NCI-H345 treated with DMSO at 0.1 percent for 48 hours (cell line): ENCODE data around the gene SP2.

Source experiments
- DNase-seq: peaks from one replicate; lab custom pipeline; 2025; ENCODE audit not compliant: unreplicated experiment; lab: John Stamatoyannopoulos, UW

Gene SP2

GRCh38 chr17:47869114-47869513 lies 26.9 kb upstream of the SP2 start:
- no peak for DNase-seq

GRCh38 chr17:47870056-47870455 lies 26.0 kb upstream of the SP2 start:
- no peak for DNase-seq

DNA sequence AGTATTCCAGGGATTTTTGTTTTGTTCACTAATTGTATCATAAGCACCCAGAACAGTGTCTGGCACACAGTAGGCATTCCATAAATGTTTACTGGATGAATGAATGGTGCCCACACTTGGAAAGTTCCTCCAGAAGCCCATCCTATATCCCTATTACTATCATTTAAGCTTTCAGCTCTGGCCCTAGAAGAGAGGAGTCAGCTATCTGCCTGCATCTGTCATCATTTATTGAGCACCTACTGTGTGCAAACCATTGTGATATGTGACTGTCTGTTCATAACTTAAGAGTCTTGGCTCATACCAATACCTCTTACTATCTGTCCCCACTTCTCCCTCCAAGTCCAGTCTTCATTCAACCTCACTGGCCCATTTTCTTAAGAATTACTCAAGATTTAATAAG lies 25.0 kb upstream of the SP2 start:
- no peak for DNase-seq

DNA sequence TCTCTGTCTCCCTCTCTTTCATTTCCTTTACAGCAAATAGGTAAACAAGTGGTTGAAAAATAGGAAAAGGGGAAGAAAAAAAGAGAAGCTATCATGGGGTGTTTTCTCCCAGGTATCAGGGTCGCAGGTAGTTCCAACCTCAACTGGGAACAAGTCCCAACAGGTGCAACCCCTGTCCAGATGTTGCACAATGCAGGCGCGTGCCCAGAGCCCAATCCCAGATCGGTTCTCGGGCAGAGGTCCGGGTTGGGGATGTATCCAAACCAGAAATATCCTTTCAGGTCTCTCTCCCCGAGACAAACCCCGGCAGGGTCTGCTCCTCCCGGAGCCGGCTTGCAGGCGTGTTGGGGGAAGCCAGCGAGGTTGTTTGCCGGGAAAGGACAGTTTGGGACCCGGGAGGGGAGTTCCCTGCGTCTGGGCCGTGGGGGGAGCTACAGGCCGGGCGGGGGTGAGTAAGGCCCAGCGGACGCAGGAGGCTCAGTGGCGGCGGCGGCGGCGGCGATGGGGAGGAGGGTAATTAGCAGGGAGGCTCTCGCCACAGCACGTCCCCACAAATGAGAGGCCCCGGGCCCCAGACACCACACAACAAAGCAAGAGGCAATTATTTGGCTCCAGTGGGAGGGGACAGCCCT lies 23.9 kb upstream of the SP2 start:
- DNase-seq: no peak

DNA sequence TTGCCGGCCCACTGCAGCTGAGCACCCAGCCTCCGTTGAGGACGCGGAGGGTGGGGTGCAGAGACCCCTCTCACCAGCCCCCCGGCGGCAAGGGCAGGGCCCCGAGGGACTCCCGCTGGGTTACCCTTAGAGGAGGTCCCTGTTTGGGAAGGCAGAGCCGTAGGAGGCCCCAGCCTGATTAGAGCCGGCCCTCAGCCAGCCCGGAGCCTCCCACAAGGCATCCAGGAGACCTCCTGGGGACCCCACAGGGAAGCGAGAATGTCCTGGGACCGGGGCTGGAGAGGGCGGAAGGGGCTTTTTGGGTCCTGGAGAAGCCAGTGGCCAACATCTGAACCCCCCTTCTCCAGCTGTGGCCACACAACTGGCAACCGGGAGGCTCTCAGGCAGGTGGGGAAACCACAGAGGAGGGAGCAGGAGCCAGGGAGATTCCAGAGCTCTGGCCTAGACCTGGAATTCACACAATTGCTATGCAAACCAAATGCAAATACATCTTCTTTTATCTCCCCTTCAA lies 23.3 kb upstream of the SP2 start:
- DNase-seq: no peak

- no peak for DNase-seq
These were observed 22.6 kb upstream of the SP2 start for GRCh38 chr17:47873200-47874090.

- no peak for DNase-seq
These were observed 20.7 kb upstream of the SP2 start for GRCh38 chr17:47875011-47875985.

DNA sequence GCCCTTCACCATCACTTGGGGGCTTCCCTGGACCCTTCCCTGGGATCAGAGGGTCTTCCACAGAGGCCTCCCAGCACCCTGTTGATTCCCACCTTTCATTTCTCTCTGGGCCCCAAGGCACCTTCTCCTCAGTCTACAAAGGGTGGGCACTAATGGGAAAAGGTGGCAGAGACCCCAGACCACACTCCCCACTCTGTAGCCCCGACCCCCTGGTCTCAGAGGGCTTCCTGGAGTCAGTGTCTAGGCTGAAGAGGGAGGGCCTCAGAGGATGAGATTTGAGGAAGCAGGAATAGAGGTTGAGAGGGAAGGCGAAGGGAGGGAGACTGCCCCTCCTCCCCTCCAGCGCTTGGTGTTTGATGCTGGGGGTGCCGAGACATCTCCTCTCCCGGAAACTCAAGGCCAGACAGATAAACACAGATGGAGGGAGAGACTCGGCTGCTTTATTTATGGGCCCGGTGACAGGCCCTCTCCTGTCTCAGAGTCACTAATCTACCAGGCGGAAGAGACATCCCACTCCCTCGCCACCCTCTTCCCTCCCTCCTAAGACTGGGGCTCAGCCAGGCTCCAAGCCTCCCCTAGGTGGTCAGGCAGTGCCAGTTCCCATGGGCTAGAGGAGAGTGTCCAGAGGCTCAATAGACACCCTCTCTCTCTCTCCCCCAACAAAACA lies 18.5 kb upstream of the SP2 start:
- no peak for DNase-seq

DNA sequence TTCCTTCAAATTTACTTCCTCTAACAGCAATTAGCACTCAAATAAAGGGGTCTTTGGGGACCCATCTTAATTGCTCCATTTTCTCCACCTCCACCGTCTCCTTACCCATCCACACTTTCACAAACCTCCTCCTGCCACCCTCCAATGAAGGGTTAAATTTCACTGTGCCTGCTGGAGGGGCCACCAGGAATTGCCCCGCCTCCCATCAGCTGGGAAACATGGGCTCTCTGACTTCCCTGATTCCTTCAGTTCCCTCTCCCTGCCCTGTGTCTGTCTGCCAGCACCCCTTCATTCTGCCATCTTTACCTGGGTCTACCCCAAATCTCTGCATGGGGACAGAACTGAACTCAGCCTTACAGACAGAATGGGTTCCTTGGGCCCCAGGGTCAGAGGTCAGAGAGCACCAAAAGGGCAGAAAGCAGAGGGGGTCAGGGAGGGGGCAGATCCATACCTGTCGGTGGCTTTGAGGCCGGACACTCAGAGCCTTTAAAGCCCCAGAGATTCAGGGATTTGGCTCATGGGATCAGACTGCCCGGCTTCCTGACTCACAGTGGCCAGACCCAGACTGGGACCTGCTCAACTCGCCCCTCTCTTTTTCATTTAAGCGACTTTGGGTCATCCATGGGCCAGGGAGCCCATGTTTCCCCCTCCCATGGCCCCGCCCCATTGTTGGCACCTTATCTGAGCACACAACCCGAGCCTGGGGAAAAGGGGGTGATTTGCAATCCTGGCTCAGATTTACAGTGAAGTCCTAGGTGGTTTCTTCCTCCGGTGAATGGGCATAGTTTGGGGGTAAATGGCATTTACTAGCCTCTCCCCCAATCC lies 17.6 kb upstream of the SP2 start:
- DNase-seq: no peak

DNA sequence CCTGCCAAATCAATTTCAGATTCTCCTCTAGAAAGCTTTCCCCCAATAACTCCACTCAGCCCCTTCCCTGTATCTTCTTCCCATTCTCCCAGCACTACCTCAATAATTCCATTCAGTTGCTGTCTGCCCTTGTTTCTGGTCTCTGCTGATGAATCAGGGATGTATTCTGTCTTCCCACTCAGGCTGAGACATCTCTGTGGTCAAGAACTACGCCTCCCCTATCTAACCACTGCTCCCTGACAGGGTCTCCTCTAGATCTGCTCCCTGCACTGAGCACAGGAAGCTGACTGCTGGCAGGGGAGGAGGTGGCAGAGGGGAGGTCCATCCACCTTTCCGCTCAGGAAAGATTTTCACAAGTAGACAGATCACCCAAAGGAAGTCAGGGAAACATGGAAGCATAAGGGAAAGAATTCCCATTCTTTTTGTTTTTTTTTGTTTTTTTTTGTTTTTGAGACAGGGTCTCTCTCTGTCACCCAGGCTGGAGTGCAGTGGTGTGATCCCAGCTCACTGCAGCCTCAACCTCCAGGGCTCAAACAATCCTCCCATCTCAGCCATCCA lies 16.9 kb upstream of the SP2 start:
- no peak for DNase-seq

DNA sequence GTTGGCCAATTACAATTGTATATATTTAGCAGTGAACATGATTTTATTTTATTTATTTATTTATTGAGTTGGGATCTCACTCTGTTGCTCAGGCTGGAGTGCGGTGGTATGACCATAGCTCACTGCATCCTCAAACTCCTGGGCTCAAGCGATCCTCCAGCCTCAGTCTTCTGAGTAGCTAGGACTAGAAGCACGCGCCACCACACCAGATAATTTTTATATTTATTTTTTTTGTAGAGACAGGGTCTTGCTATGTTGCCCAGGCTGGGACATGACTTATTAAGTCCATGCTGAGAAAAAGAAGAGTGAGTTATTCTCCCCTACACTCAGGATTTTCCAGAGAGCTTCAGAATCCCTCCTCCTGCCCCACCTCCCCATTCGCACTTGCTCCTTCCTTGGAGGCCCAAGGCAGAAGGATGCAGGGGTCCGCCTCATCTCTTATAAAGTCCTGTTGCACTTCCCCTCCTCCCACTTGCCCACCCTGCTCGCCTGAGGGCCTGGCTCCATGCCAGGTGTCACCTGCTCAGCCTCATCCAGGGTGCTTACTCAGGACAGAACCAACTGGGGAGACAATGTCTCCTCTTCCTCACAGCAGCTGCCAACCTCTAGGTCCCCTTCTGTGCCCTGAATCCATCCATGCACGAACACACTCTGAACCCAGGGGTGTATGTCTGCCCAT lies 16.1 kb upstream of the SP2 start:
- DNase-seq: no peak

DNA sequence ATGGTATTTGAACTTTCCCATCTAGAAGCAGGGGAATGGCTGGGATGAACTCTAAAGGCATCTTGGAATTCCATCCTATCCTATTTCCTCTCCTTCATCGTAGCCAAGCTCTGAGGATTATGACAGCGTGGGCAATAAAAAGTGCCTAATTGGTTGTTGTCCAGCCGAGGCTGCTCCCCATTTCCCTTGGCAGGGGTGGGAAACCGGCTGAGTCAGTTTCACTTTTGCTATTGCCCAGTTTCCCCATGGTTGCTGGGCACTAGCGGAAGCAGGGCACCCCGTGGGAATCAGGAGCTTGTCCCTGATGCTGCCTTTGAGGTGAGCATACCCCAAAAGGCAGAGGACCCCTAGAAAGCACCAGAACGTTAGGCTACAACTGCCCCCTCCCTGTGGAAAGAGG lies 13.8 kb upstream of the SP2 start:
- no peak for DNase-seq

GRCh38 chr17:47882695-47883588 lies 13.1 kb upstream of the SP2 start:
- no peak for DNase-seq

DNA sequence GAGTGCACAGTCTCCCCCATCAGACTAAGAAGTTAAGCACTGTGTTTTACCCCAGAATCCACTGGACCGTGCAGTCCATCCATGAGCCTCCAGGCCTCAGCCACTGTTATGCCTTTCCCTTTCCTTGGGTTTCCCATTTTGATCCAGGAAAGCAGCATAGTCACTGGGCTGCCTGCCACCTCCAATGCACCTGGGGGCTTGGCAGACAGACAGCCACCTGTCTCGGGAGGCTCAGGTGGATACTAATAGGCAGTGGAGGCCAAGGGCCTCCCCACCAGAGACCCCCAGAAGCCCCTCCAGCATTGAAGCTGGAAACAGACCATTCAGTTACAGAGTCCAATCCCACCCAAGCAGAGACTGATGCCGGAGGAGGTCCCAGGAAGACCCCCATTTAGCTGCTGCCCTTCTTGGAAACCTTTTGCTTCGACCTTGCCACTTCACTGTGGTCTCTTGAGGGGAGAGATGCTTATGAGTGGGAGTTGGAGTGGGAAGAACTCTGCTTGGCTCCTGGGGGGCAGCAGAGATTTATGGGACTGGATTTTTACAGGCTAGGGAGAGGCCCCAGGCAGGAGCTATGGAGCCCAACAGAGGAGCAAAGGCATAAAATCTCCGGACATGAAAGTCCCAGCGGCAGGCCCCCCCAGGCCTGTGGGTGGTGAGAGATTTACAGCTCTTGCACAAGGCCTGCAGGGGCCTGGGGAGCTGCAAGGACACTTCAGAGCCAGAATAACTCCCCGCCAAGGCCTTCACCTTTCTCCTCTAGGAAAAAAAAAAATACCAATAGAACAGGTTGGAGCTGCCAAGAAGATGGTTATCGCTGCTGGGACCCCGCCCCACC lies 12.2 kb upstream of the SP2 start:
- no peak for DNase-seq

- DNase-seq: no peak
These were observed 11.7 kb upstream of the SP2 start for GRCh38 chr17:47884427-47884740.

DNA sequence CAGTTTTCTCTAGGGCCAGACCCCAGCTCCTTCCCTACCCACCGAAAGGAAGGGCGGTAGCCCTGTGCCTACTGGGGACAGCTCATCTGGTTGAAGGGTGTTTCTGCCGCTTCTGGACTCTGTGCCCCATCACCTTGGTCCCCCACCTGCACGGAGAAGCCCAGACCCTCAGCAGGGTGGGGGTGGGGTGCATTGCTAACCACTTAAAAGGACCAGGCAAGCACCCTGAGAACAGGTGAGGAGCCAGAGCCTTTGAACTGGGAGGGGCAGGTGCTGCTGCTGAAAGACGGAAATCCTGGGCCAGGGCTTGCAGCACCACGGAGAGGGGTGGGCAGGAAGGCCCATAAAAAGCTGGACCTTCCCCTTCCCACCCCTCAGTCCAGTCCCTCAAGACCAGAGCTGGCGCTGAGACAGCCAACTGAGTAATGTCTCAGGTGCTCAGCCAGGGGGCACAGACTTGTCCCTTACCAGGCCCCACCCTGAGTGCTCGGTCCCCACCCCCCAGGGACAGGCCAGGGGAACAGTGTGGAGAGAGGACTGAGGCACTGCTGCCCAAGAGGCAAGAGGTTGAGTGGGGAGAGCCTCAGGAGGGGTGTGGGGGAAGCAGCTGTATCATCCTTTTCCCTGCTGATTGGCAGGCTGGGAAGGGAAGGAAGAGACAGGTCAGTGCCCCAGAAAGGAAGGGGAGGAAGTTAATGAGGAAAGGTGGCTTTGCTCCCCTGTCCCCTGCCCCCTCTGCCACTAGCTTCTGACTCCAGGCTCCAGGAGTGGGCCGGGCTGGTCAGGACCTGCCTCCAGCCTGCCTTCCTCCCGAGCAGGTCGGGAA lies 10.9 kb upstream of the SP2 start:
- no peak for DNase-seq
